Activated naive CD4-positive, alpha-beta T cell (primary cell): ENCODE data around the gene SMAD9.
"Not testable (repeated sequence)": the region's sequence is repeated elsewhere in the genome, so short reads cannot be mapped to it uniquely, and the experiment has no call there.

Experiments used
- DNase-seq, 4 experiments: peaks; one replicate each; lab custom pipeline; 2025; lab: John Stamatoyannopoulos, UW

SMAD9 gene

DNA sequence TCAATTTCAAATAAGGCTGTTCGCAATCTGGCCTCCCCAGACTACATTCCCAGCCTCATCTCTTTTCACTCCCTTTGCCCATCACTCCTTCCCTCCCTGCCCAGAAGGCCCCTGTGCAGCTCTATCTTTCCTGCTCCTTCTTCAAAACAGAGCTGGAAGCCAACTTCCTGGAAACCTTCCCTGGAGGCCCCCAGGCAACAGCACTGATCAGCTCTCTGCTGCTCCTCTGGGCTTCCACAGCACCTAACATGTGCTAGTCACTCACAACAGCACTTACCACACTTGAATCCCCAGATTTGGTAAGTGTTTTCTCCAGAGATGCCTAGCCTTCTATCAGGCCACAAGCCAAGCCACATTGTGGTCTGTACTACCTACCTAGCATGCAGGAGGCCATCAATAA is 9.5 kb downstream of the SMAD9 start:
- DNase-seq = no peak

DNA sequence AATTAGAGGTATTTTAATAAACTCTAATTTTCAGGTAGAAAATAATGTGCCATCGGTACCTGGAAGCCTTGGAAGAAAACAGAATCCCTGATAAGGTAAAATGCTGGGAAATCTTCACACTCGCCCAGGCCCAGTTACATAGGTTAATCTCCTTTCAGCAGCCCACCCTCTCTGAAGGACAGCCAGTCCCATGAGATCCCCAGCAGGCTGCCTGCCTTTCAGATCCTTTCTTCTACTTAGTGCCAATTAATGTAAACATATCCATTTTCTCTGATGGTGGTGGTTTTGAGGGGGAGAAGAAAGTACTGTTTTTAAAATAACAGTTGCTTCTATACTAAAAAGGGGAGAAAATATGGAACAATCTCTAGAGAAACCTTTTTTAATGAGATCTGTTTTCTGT is 12.2 kb downstream of the SMAD9 start:
- no peak for DNase-seq

DNA sequence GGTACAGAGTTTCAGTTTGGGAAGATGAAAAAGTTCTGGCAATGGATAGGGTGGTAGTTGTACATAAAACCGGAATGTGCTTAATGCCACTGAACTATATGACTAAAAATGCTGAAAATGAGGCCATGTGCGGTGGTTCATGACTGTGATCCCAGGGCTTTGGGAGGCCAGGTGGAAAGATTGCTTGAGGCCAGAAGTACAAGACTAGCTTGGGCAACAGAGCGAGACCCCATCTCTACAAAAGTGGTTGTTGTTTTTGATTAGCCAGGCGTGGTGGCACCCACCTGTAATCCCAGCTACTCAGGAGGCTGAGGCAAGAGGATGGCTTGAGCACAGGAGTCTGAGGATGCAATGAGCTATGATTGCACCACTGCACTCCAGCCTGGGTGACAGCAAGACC is 12.8 kb downstream of the SMAD9 start:
- no peak for DNase-seq

DNA sequence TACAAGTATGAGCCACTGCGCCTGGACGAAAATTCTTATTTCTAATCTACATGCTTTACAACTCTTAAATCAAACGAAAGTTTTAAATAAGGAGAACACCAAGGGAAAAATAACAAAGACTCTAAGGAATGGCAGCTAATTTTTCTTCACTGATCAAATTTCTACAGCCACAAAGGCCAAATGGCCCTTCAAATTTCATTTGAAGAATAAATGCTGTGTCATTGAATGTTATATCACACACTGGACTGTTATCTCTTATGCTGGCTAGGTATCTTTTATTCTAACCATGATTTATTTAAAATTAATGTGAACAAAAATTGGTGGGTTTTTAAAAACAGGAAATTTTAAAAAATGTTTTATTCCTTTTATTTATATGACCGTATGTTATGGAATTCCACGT is 14.1 kb downstream of the SMAD9 start:
- DNase-seq = no peak

DNA sequence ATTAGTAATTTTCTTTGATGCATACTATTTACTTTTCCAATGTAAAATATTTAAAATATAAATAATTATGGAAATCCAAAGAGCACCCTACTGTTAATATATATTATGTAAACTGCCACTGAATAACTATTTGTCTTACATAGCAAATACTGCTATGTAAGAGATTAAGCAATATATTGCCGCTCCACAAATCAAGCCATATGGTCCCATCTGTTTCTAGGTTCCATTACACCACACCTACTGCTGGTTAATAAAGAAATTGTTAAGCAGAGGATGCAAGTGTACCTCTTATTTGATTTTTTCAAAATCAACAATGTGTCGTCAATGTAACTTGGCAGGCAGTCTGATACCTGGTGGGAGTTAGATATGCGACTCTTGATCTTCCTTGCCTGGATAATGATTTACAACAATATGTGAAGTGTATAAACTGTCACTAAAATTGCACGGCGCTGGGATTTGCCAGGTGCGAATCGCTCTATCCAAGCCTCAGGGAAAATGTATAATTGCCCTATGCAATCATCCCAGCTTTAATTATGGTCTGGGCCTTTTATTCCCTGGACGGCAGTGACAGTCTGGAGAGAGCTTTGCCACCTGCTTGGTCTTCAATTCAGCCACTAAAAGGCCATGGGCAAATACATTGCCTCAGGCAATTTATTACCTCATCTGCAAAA is 16.0 kb downstream of the SMAD9 start:
- DNase-seq = no peak

DNA sequence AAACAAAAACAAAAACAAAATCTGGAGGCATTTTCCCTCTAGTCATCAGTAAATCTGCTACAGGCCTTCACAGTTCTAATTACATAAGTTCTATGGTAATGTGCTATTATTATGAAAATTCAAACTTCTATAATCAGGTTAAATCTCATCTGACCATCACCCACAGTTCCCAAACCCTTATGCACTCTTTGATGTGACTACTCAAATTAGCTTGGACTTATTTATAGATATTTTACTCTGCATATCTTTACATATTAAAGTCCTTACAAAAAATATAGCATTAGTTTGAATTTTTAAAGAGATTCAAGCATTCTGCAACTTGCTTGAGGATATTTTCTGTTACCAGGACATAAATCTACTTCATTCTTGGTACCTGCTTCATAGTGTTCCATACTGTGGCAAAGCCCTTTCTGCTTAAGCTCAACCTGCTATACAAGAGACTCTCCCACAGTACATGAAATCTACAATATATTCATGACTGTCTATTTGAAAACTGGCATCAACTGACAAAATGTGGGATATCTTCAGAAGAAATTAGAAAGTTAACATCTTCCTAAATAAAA is 22.9 kb downstream of the SMAD9 start:
- no peak for DNase-seq

DNA sequence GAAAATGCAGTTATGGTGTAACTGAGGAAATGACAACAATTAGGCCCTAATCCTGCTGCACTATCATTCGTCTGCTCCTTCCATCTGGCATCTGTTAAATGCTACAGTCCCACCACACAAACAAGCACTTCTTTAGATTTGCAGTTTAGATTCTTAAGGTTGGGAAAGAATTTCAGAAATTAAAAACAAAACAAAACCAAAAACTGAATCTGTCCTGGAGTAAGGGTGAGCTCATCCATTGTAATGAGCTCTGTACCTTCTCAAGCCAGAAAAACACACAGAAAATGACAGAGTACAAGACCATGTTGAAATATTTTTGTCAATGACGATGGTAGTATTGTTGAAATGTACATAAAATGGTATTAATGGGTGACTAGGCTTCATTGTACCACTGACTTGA is 28.3 kb downstream of the SMAD9 start:
- DNase-seq = no peak

DNA sequence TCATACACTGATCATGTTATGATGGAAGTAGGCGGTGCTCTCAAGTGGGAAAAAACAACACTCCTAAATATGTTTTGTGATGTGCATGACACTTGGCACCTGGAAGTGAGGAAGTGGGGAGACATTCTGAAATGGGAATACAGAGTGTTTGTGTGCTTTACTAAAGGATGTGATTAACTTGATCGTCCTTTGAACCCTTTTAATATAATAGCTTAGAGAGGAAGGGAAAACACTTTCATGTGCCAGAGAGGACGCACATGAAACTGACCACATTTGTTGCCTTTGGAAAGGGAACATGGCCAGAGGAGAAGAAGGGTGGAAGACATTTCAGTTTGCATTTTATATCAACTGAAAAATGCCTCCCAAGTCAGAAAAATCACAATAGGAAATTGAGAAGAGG is 31.4 kb downstream of the SMAD9 start:
- DNase-seq = no peak

DNA sequence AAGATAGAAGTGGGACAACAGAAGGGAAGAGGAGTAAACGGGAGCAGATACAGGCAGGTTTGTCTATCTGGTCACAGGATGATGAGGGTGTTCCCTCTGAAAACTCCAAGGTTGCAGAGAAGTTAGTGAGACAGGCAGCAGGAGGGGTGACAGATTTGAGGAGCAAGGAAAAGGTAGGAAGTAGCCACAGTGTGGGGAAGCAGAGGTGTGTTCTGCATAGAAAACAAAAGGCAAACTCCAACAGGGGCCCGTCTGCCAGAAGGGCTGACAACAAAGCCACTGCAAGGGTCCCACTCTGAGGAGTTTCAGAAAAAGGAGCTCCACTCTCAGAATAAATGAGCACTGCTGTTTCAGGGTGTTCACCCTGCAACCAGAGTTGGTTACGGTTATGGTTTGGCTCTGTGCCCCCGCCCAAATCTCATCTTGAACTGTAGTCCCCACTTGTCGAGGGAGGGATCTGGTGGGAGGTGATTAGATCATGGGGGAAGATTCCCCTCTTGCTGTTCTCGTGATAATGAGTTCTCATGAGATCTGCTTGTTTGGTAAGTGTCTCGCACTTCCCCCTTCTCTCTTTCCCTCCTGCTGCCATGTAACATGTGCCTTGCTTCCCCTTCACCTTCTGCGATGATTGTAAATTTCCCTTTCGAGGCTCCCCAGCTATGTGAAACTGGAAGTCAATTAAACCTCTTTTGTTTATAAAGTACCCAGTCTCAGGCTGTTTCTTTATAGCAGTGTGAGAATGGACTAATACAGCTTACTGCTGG is 32.1 kb downstream of the SMAD9 start:
- no peak for DNase-seq

DNA sequence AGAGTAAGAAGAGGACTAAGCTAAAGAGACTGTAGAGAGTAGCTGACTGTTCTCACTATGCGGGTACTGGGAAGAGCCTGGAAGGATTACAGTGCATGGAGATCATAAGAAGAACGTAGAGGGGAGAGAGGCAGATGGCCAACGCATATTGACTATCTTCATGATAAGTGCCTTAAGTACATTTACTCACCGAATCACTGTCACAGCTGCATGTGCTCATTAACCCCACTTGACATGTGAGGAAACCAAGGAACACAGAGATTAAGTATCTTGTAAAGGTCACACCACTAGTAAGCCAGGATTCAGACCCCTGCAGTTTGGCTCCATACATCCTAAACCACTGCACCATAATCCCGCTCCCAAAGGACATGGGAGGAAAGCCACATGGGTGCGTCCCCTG is 34.1 kb downstream of the SMAD9 start:
- DNase-seq = no peak

DNA sequence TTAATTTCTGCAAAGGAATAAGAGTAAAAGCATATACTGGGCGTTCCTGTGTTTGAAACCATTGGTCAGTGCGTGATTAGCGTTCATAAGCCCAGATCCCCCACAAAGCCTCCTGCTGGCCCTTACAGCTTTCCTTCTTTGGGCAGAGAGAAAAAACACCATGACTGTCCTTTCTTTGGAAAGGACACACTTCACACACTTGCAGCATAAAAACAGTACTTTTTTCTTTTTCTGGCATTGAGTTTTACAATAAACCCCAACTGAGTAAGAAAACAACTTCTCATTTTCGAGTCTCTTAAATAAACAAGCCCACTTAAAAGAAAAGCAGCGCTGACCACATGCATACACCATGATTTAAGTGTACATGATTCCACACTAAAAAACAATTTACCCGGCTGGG is 35.8 kb downstream of the SMAD9 start:
- DNase-seq = no peak

DNA sequence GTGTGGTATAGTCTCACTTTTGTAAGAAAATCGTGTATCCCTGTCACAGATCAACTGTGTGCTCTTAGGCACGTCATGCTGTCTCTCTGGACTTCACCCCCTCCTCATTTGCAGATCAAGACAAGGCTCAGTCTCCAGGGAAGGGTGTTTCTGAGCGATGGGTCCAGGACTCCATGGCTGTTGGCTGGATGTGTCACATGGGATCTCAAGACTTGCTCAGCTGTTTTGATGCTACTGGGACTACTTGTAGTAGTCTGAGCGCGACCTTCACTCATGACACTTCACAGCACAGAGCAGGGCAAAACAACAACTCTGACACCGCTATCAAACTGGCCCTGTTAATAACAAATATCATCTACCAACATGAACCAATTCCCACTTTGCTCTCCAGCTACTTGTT is 36.2 kb downstream of the SMAD9 start:
- no peak for DNase-seq

DNA sequence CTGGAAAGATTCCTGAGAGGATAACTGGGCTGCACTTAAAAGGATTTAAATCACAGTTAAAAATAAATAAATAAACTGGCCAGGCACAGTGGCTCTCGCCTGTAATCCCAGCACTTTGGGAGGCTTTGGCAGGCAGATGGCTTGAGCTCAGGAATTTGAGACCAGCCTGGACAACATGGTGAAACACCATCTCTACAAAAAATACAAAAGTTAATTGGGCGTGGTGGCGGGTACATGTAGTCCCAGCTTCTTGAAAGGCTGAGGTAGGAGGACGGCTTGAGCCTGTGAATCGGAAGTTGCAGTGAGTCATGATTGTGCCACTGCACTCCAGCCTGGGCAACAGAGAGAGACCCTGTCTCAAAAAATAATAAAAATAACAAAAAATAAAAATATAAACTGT is 36.6 kb downstream of the SMAD9 start:
- DNase-seq = not testable (repeated sequence)

DNA sequence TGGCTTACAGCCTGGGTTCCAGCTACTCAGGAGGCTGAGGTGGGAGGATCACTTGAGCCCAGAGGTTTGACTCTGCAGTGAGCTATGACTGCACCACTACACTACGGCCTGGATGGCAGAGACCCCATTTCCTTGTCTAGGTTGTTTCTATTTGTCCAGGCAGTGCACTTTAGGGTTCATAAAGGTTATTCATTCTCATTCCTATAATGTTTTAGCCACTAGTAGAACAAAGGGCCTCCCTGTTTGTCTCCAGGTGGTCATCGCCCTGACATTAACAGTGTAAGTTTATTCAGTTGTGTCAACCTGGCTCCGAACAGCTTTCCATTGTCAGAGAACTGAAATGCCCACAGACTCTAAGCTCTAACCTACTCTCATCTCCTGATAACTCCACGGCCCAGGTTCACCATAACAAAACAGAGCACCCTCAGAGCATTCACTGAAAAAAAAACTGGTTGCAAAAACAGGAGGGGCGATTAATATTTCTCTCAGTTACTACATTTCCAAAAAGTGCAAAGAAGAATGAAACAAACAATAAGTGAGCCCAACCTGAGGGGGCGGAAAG is 37.1 kb downstream of the SMAD9 start:
- DNase-seq = no peak

DNA sequence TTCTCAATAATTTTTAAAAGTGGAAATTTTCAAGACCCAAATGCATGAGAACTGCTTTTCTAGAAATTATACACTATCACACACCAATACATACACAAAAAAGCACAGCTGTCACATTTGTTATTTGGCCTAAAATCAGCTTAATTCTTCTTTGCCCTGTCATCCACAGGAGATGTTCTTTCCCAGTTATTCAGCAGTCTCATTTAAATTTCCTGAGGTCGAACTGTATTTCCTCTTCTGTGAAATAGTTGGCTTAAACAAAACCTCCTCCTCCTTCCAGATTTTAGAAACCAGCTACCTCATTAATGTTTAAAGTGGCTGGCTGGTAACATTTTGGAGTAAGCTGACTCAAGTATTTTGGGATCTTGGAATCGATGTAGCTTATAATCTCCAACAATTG is 39.1 kb downstream of the SMAD9 start:
- DNase-seq = no peak

DNA sequence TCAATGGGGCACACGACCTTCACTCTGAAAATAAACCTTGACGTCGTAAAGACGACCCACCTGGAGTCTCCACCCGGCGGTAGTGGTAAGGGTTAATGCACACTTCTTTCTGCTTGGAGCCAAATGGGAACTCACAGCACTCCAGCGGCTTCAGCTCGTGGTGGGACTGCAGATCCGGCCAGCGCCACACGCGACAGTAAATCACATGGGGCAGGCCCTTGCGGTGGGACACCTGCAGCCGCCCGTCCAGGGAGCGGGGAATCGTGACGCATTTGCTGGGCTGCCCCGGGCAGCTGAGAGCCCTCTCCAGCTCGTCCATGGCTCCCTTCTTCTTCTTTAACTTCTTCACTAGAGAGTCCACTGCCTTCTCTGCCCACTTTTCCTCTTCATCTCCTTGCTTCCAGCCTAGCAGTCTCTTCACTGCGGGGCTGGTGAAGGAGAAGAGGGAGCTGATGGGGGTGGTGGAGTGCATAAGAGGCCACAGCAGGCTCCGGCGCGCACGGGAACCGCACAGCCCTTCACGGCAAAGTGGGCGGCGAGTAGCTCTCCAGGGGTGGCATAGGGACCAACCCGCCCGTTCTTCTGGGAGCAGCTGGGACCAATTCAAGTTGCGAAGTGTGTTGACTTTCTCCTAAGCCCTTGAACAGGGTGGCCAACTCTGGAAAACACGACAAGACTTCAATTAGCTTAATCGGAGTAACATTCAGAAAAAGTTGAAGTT is 40.7 kb downstream of the SMAD9 start:
- DNase-seq = no peak

DNA sequence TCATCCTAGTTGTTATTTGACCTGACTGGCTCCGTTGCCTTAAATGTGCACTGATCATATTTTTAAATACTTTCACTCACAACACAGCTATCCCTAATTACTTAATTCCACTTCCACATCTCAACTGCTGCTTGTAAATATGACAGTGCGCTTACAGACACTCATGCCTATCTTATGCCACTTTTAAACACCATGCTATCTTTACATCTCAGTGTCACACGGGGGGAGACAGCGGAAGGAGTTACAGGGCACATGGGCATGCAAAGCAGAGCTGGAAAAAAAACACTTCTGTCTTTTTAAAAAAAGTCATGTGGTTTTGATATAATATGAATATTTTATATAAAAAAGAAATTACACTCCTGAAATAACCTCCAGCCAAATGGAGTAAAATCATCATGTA is 44.1 kb downstream of the SMAD9 start:
- no peak for DNase-seq

DNA sequence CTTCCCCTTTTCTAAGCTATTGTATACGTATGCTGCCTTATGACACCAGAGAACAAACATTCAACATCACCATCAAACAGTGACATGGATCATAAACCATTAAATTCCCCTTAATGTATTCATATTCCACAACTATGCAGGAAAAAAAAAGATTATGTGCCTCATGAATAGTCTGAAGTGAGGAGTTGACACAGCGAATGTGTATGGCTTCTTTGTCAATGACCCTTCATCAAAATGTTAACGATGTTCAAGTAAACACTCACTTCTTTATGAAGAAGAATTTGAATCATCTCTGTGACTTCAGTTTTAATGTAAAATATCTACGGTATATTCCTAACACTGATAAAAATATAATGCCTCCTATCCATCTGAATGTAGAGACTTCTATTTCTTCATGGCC is 44.6 kb downstream of the SMAD9 start:
- DNase-seq = no peak

DNA sequence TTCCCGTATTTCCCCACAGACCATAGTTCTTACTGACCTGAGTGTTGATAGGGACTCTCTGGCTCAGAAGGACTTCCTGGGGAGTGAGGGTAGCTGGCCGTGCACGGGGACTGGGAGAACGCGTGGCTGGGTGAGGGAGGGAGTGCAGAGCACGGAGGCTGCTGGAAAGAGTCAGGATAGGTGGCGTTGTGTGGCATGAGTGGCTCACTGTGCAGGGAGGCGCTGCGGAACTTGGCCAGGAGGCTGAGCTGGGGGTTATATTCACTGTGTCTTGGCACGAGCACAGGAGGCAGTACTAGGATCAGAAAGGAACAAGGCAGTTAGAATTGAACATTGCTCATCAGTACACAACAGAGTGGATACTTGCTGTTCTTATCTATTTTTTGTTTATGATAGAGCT is 47.4 kb downstream of the SMAD9 start:
- DNase-seq = no peak

DNA sequence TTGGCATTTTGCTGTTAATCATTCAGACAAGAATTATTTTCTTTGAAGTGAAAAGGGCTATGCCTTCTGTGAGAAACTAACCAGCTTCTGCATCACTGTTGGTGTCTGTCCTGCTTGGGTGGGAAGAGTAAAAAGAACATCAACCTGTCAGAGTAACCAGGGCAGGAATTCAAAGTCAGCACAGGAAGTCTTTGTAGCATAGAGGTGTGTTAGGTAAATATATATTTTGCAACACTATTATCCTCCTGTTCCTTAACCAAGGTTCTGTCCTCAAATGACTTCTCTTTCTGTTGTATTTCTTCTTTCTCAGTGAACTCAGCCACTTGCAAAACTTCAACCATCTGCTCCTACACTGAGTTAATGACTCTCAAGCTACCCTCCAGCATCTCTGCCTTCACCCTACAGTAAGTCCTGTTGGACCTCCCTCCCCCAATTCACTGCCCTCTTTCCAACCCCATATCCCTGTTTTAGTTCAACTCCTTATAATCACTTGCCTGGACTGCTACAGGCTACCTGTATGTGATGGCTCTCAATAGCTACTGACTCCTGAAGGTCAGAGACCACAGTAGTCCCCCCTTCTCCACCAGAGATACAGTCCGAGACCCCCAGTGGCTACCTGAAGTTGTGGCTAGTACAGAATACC is 49.9 kb downstream of the SMAD9 start:
- no peak for DNase-seq

DNA sequence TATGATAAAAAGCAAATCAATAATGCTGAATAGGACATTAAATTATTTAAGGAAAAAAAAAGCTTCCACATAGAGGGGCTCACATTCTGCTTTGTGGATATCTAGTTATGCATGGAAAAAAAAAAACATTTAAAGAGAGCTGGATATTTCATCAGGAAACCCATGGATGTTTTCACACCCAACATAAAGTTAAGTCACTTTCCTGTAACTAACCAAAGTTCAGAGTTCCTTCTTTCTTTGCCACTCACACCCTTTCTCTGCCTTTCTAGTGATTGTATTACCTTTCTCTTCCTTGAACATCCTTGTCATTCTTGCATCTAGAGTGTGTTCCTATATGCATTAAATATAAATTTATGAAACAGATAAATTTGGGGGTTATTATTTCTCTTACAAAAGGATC is 53.8 kb downstream of the SMAD9 start:
- no peak for DNase-seq

DNA sequence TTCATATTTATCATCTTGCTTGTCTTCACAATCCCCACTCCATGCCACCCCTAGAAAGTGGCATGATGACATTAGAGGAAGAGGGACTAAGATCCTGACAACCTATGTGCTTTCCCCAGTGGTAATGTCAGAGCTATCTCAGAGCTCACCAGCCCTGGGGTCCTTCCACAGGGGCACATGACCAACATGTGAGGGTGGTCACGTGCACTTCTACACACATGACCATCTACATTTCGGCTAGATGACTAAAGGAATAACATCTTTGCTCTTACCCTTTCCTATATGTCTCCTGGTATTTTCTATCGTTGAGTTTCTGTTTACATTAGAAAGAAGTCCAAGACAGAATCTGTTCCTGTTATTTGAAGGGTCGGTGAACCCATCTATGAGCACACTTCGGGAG is 54.8 kb downstream of the SMAD9 start:
- no peak for DNase-seq
